Omental fat pad (tissue), 4 donors: ENCODE data around the gene FTCD. TPM values are rescaled to one million over a fixed set of nuclear protein-coding genes. Genes with fewer than 3 reads are reported as not detected.

ENCODE experiments used
- ATAC-seq: fragments of 150-250 bp; one replicate; pipeline ENCODE4 v1.9.1; 2016; ENCODE audit warnings: mild to moderate bottlenecking, moderate library complexity; ENCODE audit not compliant: low FRiP score
- DNase-seq: peaks from one replicate; pipeline ENCODE4 v3.0.0-alpha.2; 2019; ENCODE audit warnings: low spot score
- CTCF ChIP-seq, 3 donors: fragments of 450-650 bp; IDR thresholded peaks; one replicate each; pipeline ENCODE4 v1.5.1; 2016 to 2017; ENCODE audit warnings: antibody characterized with exemption in 3 of 3, mild to moderate bottlenecking in 3 of 3, moderate library complexity in 2 of 3
- total RNA-seq, 4 donors: library from RNA; depleted of rRNA; stranded (reverse); fragments of >200 nt; gene quantifications; one replicate each; pipeline ENCODE4 v1.1.0, GENCODE V29; 2016

The FTCD gene
- total RNA-seq, 4 donors from 2014 or later = not detected

DNA sequence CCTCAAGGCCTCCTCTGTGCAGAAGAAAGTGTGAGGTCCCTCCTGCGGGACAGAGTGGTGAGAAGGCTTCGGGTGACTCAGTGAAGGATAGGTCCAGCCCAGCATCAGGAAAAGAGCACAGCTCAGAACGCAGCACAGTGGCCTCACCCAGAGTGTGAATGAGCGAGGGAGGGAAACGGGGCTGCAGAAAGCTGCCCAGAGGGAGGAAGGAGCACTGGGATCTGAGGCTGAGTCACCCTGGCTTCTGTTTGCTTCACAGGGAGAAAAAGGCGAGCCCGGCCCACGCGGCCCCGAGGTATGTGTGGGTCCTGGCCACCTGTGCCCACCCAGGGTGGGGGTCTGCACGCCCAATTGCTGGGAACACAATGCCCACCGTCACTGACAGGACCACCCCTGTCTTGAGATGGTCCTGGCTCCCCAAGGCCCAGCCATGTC lies 33.1 kb downstream of the FTCD start:
- DNase-seq = peak; percentile 19

GRCh38 chr21:46121286-46122221 lies 33.8 kb downstream of the FTCD start:
- DNase-seq (peak; percentile 16), ATAC-seq (no peak)
- TF ChIP-seq CTCF (IDR thresholded peaks at IDR 0.05) = no peak

More for the DNA sequence above, 33.1 kb downstream of the FTCD start:
- no peak for TF ChIP-seq CTCF (IDR thresholded peaks at IDR 0.05)
- no peak for ATAC-seq

DNA sequence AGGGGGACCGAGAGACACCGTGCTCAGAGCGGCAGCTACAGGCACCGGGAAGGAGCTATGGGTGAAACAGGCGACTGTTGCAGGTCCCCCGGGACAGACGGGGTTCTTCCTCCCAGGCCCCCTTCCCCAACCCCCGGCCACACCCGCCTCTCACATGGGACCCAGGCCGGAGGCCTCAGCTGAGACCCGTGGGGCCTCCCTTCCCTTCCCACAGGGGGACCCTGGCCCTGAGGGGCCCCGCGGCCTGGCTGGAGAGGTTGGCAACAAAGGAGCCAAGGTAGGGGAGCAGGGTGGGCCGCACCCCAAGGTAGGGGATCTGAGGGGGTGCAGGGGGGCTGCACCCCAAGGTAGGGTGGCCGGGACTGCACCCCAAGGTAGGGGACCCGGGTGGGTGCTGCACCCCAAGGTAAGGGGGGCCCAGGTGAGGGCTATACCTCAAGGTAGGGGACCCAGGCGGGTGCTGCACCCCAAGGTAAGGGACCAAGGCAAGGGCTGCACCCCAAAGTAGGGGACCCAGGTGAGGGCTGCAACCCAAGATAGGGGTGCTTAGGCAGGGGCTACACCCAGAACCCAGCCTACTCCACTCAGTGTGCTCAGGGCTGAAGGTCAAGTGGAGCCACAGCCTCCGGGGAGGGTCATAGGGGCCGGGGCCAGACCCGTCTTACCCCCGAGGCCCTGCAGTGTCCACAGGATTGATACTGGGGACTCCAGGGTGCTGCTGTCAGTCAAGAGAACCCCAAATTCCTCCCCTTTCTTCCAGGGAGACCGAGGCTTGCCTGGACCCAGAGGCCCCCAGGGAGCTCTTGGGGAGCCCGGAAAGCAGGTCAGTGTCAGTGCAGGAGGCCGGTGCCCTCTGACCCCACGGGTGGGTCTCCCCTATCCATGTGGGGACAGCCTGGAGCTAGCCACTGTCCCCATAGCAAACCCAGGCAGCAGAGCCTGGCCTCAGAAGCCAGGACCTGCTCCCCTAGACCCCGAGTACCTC lies 34.8 kb downstream of the FTCD start:
- ATAC-seq = no peak
- TF ChIP-seq CTCF (IDR thresholded peaks at IDR 0.05) = no peak
- DNase-seq = peak; percentile 11

GRCh38 chr21:46119637-46120271 lies 35.6 kb downstream of the FTCD start:
- TF ChIP-seq CTCF (IDR thresholded peaks at IDR 0.05) = no peak
- DNase-seq = peak; percentile 14
- no peak for ATAC-seq

DNA sequence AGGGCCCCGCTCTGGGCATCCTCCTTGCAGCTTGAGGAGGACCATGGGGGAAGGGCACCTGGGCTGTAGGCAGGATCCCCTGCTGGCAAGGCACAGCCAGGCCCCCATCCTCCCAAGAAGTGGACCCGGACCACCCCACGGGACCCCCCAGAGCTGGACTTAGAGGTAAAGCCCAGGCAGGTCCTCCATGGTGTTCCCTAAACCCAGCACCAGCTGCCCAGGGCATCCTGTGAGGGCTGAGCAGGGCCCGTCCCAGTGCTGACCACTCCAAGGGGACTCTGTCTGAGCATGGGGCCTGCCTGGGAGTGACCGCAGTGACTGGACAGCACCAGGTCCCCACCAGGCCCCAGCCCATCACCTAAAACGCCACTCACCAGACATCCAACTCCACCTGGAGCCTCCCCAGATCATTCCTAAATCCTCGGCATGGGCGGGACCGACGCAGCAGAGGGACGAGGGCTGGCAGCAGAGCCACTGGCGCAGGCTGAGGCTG lies 36.2 kb downstream of the FTCD start:
- TF ChIP-seq CTCF (IDR thresholded peaks at IDR 0.05) = no peak
- ATAC-seq = no peak
- peak; percentile 20 for DNase-seq
